ENCODE data around the gene RCVRN.

RCVRN gene

GRCh38 chr17:9905078-9905415 is at the start of gene RCVRN:
TSS of gene RCVRN (minus strand) at chr17:9905271. CDS start at chr17:9905180, 91 bp downstream.
- DNase-seq (ENCODE audit: low spot score) = no peak

GRCh38 chr17:9953492-9953891 is 48.4 kb upstream of the RCVRN start:
- DNase-seq (ENCODE audit: low spot score) = no peak

- no peak for DNase-seq (ENCODE audit: low spot score)
Observed at GRCh38 chr17:9951803-9952202, 46.7 kb upstream of the RCVRN start.

- DNase-seq (ENCODE audit: low spot score) = no peak
Observed at GRCh38 chr17:9948928-9949327, 43.9 kb upstream of the RCVRN start.

GRCh38 chr17:9944704-9945103 is 39.6 kb upstream of the RCVRN start:
- DNase-seq (ENCODE audit: low spot score) = no peak

- DNase-seq (ENCODE audit: low spot score) = no peak
Observed at GRCh38 chr17:9943343-9943742, 38.3 kb upstream of the RCVRN start.

- DNase-seq (ENCODE audit: low spot score) = no peak
Observed at GRCh38 chr17:9942885-9943284, 37.8 kb upstream of the RCVRN start.

- DNase-seq (ENCODE audit: low spot score) = no peak
Observed at GRCh38 chr17:9941305-9941704, 36.2 kb upstream of the RCVRN start.

GRCh38 chr17:9940841-9941240 is 35.8 kb upstream of the RCVRN start:
- no peak for DNase-seq (ENCODE audit: low spot score)

GRCh38 chr17:9938764-9939163 is 33.7 kb upstream of the RCVRN start:
- no peak for DNase-seq (ENCODE audit: low spot score)

- no peak for DNase-seq (ENCODE audit: low spot score)
Observed at GRCh38 chr17:9937901-9938300, 32.8 kb upstream of the RCVRN start.

GRCh38 chr17:9937241-9937761 is 32.2 kb upstream of the RCVRN start:
- no peak for DNase-seq (ENCODE audit: low spot score)

- DNase-seq (ENCODE audit: low spot score) = no peak
Observed at GRCh38 chr17:9936095-9936494, 31.0 kb upstream of the RCVRN start.

- no peak for DNase-seq (ENCODE audit: low spot score)
Observed at GRCh38 chr17:9935408-9935807, 30.3 kb upstream of the RCVRN start.

GRCh38 chr17:9934331-9934730 is 29.3 kb upstream of the RCVRN start:
- DNase-seq (ENCODE audit: low spot score) = no peak

GRCh38 chr17:9932491-9932890 is 27.4 kb upstream of the RCVRN start:
- DNase-seq (ENCODE audit: low spot score) = no peak

GRCh38 chr17:9931144-9931741 is 26.2 kb upstream of the RCVRN start:
- DNase-seq (ENCODE audit: low spot score) = no peak

- no peak for DNase-seq (ENCODE audit: low spot score)
Observed at GRCh38 chr17:9929871-9930270, 24.8 kb upstream of the RCVRN start.

GRCh38 chr17:9928601-9929333 is 23.7 kb upstream of the RCVRN start:
- no peak for DNase-seq (ENCODE audit: low spot score)

GRCh38 chr17:9926150-9926804 is 21.2 kb upstream of the RCVRN start:
- no peak for DNase-seq (ENCODE audit: low spot score)

- no peak for DNase-seq (ENCODE audit: low spot score)
Observed at GRCh38 chr17:9925457-9925856, 20.4 kb upstream of the RCVRN start.

- DNase-seq (ENCODE audit: low spot score) = peak; percentile 42
Observed at GRCh38 chr17:9924735-9925191, 19.7 kb upstream of the RCVRN start.
